Measurements from ENCODE around the gene ZBTB20. TPM values are rescaled to one million over a fixed set of nuclear protein-coding genes. Genes with fewer than 3 reads are reported as not detected.

The ZBTB20 gene
- total RNA-seq, 1 experiment from 2014 or later = 7.7 TPM

- Histone ChIP-seq H3K4me3 (no peak overlapping the region), H3K27me3 (no peaks in the 10 kb centered on the region), H3K4me1 (peaks cover under 1% of the 10 kb centered on the region; the same call in 1 of the 2 replicates), H3K36me3 (no peaks in the 10 kb centered on the region), H3K27ac (no peak overlapping the region), H3K9me3 (replicated peaks) (no peaks in the 10 kb centered on the region)
- DNase-seq = no peak
Measured at GRCh38 chr3:114389156-114389555, 757.9 kb downstream of the ZBTB20 start.

GRCh38 chr3:114384558-114384903 is 762.6 kb downstream of the ZBTB20 start:
- no peak overlapping the region for H3K27ac ChIP-seq
- peaks cover 3% of the 10 kb centered on the region; the same call in 1 of the 2 replicates for H3K36me3 ChIP-seq
- no peak overlapping the region for H3K4me3 ChIP-seq
- no peaks in the 10 kb centered on the region for H3K9me3 ChIP-seq (replicated peaks)
- peaks cover 17% of the 10 kb centered on the region for H3K4me1 ChIP-seq
- DNase-seq = no peak
- no peaks in the 10 kb centered on the region for H3K27me3 ChIP-seq

- Histone ChIP-seq H3K4me3 (no peak overlapping the region), H3K4me1 (peaks cover 20% of the 10 kb centered on the region), H3K27ac (peak overlapping the region; percentile 33; the same call in 1 of the 2 replicates), H3K9me3 (replicated peaks) (no peaks in the 10 kb centered on the region), H3K27me3 (no peaks in the 10 kb centered on the region), H3K36me3 (peaks cover 3% of the 10 kb centered on the region; the same call in 1 of the 2 replicates)
- peak; percentile 70 to 89 for DNase-seq
Measured at GRCh38 chr3:114383875-114384557, 763.1 kb downstream of the ZBTB20 start.

- Histone ChIP-seq H3K4me1 (peaks cover 22% of the 10 kb centered on the region), H3K27ac (peak overlapping the region; percentile 65), H3K27me3 (no peaks in the 10 kb centered on the region), H3K4me3 (no peak overlapping the region), H3K9me3 (replicated peaks) (no peaks in the 10 kb centered on the region), H3K36me3 (peaks cover 3% of the 10 kb centered on the region; the same call in 1 of the 2 replicates)
- DNase-seq = peak; percentile 76 to 86
Measured at GRCh38 chr3:114380233-114380651, 766.8 kb downstream of the ZBTB20 start.

GRCh38 chr3:114379266-114379665 is 767.8 kb downstream of the ZBTB20 start:
- no peak for DNase-seq
- Histone ChIP-seq H3K9me3 (replicated peaks) (no peaks in the 10 kb centered on the region), H3K4me1 (peaks cover 22% of the 10 kb centered on the region), H3K4me3 (no peak overlapping the region), H3K27ac (peak overlapping the region; percentile 65; the same call in 1 of the 2 replicates), H3K36me3 (peaks cover 3% of the 10 kb centered on the region; the same call in 1 of the 2 replicates), H3K27me3 (no peaks in the 10 kb centered on the region)

- Histone ChIP-seq H3K4me3 (no peak overlapping the region), H3K27me3 (no peaks in the 10 kb centered on the region), H3K4me1 (peaks cover 18% of the 10 kb centered on the region), H3K9me3 (replicated peaks) (no peaks in the 10 kb centered on the region), H3K27ac (no peak overlapping the region), H3K36me3 (peaks cover 3% of the 10 kb centered on the region; the same call in 1 of the 2 replicates)
- DNase-seq = no peak
Measured at GRCh38 chr3:114378760-114379159, 768.3 kb downstream of the ZBTB20 start.

- Histone ChIP-seq H3K27me3 (no peaks in the 10 kb centered on the region), H3K9me3 (replicated peaks) (no peaks in the 10 kb centered on the region), H3K4me1 (peaks cover 18% of the 10 kb centered on the region), H3K36me3 (peaks cover 3% of the 10 kb centered on the region; the same call in 1 of the 2 replicates), H3K27ac (no peak overlapping the region), H3K4me3 (no peak overlapping the region)
- no peak for DNase-seq
Measured at GRCh38 chr3:114377426-114377825, 769.7 kb downstream of the ZBTB20 start.

- no peak overlapping the region for H3K27ac ChIP-seq
- peaks cover 3% of the 10 kb centered on the region; the same call in 1 of the 2 replicates for H3K36me3 ChIP-seq
- H3K27me3 ChIP-seq = no peaks in the 10 kb centered on the region
- H3K4me3 ChIP-seq = no peak overlapping the region
- no peak for DNase-seq
- H3K4me1 ChIP-seq = peaks cover 20% of the 10 kb centered on the region
- H3K9me3 ChIP-seq (replicated peaks) = no peaks in the 10 kb centered on the region
Measured at GRCh38 chr3:114376516-114377185, 770.4 kb downstream of the ZBTB20 start.

- Histone ChIP-seq H3K36me3 (peaks cover 3% of the 10 kb centered on the region; the same call in 1 of the 2 replicates), H3K4me3 (no peak overlapping the region), H3K27ac (no peak overlapping the region), H3K9me3 (replicated peaks) (no peaks in the 10 kb centered on the region), H3K27me3 (no peaks in the 10 kb centered on the region), H3K4me1 (peaks cover 18% of the 10 kb centered on the region)
- DNase-seq = no peak
Measured at GRCh38 chr3:114375608-114376421, 771.3 kb downstream of the ZBTB20 start.

GRCh38 chr3:114374433-114374990 is 772.6 kb downstream of the ZBTB20 start:
- Histone ChIP-seq H3K27me3 (no peaks in the 10 kb centered on the region), H3K9me3 (replicated peaks) (no peaks in the 10 kb centered on the region), H3K36me3 (no peaks in the 10 kb centered on the region), H3K4me1 (peaks cover 7% of the 10 kb centered on the region; the same call in 1 of the 2 replicates), H3K27ac (no peak overlapping the region), H3K4me3 (no peak overlapping the region)
- DNase-seq = no peak

- Histone ChIP-seq H3K27ac (no peak overlapping the region), H3K36me3 (no peaks in the 10 kb centered on the region), H3K4me3 (no peak overlapping the region), H3K9me3 (replicated peaks) (no peaks in the 10 kb centered on the region), H3K27me3 (no peaks in the 10 kb centered on the region), H3K4me1 (0 out of 2 replicates have a peak, but pooled peaks cover 2% of the 10 kb centered on the region)
- no peak for DNase-seq
Measured at GRCh38 chr3:114370537-114371174, 776.4 kb downstream of the ZBTB20 start.

- DNase-seq = no peak
- H3K36me3 ChIP-seq = no peaks in the 10 kb centered on the region
- no peaks in the 10 kb centered on the region for H3K27me3 ChIP-seq
- H3K27ac ChIP-seq = no peak overlapping the region
- H3K4me3 ChIP-seq = no peak overlapping the region
- H3K9me3 ChIP-seq (replicated peaks) = no peaks in the 10 kb centered on the region
- no peaks in the 10 kb centered on the region for H3K4me1 ChIP-seq
Measured at GRCh38 chr3:114365909-114366308, 781.2 kb downstream of the ZBTB20 start.

- Histone ChIP-seq H3K4me3 (no peak overlapping the region), H3K9me3 (replicated peaks) (no peaks in the 10 kb centered on the region), H3K4me1 (no peaks in the 10 kb centered on the region), H3K27ac (no peak overlapping the region), H3K27me3 (no peaks in the 10 kb centered on the region), H3K36me3 (no peaks in the 10 kb centered on the region)
- no peak for DNase-seq
Measured at GRCh38 chr3:114364806-114365654, 782.1 kb downstream of the ZBTB20 start.
